Left renal cortex interstitium (tissue), 4 donors: ENCODE measurements around the gene FOXK1. TPM values are rescaled to one million over a fixed set of nuclear protein-coding genes. Genes with fewer than 3 reads are reported as not detected.

Experiments
- DNase-seq, 4 donors: peaks; one replicate each; pipeline ENCODE4 v3.0.0-alpha.2; 2013; ENCODE audit warnings: low read depth in 4 of 4, low spot score in 2 of 4, missing footprints in 1 of 4
- polyA plus RNA-seq, 4 donors: library from polyadenylated mRNA; unstranded; fragments of 120-200 nt; gene quantifications; one replicate each; pipeline ENCODE4 v1.2.1, GENCODE V29; 2013; ENCODE audit not compliant: insufficient read length in 4 of 4

Gene FOXK1
- polyA plus RNA-seq, 4 donors = 11.5 to 23.0 (median 16.6) TPM

DNA sequence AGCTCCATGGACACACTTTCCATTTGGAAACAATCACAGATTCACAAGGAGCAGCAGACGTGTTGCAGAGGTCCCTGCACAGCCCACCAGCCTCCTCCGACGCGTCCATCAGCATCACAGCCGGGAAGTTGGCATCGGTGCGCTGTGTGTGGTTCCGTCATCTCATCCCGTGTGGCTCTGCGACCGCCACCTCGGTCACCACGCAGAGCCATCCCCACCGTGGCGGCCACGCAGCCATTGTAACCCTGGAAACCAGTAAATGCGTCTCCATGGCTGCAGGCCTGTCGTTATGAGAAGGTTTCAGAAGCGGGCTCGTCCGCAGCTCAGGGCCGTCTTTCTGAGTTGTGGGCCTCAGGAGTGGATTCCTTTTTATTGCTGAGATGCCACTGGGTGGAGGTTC is 36.0 kb downstream of the FOXK1 start:
- no peak for DNase-seq

DNA sequence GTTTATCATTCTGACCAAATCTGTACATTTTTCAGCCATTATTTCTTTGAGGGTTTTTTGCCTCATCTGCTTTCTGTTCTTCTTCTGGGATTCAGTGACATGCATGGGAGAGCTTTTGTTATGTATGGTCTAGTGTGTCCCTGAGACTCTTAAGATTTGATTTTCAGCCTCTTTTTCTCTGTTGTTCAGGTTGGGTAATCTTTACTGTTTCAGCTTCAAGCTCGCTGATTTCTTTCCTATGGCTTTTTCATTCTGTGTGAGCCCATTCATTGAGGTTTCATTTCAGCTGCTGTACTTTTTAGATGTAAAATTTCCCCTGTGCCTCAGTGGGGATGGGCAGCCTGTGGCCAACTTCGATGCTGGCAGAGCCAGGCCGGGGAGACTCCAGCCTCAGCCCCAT is 38.1 kb downstream of the FOXK1 start:
- DNase-seq = no peak

DNA sequence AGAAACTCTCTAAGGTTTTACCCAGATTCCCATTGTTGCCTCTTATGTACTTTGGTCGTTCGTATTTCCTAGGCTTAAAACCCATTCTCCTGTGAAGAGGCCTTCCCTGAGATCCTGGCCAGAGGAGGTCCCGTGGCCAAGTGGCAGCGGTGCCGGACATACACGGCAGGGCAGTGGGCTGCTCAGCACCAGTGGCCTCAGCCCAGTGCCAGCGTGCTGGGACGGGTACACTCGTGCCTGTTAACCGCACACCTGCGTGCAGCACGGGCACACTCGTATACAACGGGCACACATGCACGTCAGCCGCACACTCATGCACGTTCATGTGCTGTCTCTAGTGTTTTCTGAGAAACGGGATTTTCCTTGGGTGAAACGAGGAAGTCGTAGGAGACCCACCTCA is 40.2 kb downstream of the FOXK1 start:
- no peak for DNase-seq

DNA sequence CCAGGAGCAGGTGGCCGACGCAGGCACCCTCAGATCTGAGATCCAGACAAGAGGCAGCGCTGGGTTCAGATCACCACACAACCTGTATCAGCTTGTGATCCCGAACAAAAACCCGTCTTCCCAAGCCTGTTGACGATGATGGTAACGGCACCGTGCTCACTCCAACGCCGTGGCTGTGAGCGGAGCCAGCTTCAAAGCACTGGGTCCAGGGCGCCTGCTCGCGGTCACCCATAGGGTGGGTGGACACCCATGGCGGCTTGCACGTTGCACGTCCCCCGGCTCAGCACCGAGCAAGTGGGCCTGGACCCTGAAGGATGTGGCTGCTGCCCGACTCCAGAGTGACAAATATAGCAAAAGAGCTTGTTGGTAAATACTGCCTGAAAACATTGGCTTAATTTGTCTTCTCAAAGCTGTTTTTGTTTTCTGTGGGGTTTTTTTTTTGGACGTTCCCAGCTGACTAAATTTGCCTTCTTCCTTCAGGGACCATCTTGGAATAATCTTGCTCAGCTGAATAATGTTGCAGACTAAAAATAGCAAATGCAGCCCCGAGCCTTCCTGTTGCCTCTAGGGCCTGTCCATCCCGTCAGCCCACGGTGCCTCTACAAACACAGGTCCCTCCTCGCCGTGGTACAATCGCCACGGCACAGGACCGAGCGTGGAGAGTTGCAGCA is 41.0 kb downstream of the FOXK1 start:
- no peak for DNase-seq

- no peak for DNase-seq
Observed at GRCh38 chr7:4724648-4725013, 42.5 kb downstream of the FOXK1 start.

DNA sequence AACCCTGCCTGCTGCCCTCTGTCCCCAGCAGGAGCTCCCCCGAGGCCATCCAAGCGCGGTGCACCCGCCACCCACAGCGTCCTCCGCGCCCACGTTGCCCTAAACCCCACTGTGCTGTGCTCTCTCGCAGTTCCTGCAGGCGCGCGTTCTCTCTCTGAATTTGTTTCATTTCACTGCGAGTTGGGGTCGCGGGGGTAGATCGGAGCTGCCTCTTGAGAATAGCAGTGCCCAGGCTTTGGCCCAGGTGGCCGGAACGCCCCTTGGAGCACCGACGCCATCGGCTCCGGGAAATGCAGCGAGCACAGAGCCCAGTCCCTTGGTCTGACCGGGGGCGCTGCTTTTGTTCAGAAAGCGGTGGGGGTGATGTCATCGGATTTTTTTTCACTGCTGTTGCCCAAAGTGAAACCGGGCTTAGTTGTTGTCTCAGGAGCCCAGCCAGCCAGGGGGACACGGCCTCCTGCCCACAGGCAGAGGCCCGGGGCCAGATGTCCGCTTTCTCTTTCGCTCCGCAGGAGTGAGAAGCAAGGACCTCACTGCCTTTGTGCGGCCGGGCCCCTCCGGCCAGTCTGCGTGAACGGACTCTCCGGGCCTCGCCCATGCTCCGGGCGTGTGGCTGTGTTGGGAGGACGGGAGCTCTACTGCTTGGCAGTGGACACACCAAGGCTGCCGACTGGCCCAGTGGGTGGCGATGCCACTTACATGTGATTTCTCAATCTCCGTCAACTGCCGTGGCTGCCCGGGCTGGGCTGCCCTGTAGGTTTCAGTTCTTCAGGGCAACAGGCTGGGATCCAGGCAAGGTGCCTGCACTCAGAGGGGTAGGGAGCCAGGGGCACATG is 43.1 kb downstream of the FOXK1 start:
- no peak for DNase-seq

GRCh38 chr7:4725850-4726450 is 43.9 kb downstream of the FOXK1 start:
- DNase-seq = no peak

- no peak for DNase-seq
Observed at GRCh38 chr7:4726566-4726965, 44.5 kb downstream of the FOXK1 start.

DNA sequence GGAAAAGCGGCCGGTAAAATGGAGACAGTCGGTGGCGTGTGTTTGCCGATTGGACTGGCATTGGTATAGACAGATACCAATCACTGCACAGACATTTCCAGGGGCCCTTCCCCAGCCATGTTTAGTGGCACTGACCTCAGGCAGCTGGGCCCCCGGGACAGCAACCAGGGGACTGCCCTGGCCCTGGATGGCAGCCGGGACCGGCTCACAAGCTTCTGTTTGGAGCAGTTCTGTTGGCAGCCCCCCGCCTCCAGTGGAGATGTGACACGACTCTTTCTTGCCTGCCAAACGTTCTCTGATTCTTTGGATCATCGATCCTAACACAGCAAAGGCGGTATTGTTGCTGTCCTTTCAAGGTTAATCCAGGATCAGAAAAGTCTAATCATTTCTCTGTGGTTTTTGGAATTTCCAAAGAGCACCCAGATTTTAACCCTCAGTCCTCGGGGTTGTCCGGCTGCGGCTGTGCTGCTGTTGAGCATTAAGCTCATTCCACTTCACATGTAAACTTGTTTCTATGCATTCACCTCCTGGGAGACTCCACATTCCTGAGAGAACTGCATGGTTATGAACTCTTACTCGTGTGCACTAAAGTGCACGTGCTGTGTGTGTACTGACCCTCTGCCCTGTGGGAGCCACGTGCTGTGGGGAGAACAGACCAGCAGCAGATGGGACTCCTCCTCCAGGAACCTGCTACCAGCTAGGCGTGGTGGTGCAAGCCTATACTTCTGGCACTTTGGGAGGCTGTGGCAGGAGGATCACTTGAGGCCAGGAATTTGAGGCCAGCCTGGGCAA is 46.0 kb downstream of the FOXK1 start:
- no peak for DNase-seq

DNA sequence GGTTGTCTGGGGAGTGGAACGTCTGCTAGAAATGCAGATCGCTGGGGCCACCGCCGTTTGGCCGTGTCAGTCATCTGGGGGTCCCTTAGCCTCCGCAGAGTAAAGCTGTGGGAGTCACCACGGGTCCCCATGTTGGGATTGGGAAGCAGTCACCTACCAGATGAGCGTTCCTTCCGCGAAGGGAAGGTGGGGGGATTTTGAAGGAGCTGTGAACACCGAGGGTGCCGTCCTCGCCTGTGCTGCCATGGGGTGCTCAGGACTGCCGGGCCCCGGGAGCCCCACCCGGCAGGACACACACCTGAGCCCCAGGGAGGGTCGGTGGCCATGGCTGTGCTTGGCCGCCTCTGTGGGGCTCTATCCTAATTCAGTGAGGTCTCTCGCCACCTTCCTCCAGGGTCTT is 47.2 kb downstream of the FOXK1 start:
- no peak for DNase-seq

GRCh38 chr7:4730276-4730675 is 48.2 kb downstream of the FOXK1 start:
- DNase-seq = no peak

GRCh38 chr7:4730971-4731370 is 48.9 kb downstream of the FOXK1 start:
- no peak for DNase-seq

DNA sequence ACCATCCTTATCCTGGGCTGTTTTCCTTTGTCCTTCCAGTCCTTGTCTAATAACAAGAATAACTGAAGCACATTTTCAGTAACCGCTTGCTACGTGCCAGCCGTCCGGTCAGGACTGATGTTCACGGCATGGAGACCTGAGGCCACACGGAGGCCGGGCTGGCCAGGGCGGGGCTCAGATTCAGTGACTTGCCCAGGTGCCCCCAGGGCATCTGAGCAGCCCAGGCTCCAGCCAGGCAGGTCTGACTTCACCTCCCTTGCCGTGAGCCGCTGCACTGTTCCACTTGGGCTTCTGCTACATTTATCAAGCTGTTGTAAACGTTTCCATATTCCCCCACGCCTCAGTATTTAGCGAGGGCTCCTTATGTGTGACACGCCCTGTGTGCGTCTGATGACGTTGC is 49.7 kb downstream of the FOXK1 start:
- DNase-seq = no peak

DNA sequence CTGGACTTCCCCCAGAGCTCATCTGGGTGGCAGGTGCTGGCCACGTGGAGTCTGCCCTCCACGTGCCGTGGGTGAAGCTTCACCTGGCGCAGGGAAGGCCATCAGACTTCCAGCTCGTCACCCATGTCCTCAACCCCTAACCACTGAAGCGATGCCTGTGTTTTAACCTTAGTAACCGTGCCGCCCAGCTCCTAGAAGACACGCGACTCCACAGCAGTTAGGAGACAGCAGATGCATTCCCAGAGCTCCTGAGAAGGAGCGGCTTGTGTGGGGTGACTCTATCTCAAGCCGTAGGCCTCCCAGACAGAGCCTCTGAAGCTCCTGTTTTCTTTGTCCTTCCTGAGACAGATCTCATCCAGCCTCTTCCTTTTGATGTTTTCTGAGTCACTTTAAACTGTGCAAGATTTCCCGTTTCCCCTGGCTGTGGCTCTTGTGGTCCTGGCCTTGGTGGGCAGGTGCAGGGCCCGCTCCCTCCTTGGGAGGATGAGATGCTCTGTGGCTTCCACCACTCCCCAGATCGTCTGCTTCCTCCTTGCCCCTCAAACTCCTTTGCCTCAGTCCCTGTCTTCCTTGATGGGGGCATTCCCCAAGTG is 51.9 kb downstream of the FOXK1 start:
- no peak for DNase-seq

DNA sequence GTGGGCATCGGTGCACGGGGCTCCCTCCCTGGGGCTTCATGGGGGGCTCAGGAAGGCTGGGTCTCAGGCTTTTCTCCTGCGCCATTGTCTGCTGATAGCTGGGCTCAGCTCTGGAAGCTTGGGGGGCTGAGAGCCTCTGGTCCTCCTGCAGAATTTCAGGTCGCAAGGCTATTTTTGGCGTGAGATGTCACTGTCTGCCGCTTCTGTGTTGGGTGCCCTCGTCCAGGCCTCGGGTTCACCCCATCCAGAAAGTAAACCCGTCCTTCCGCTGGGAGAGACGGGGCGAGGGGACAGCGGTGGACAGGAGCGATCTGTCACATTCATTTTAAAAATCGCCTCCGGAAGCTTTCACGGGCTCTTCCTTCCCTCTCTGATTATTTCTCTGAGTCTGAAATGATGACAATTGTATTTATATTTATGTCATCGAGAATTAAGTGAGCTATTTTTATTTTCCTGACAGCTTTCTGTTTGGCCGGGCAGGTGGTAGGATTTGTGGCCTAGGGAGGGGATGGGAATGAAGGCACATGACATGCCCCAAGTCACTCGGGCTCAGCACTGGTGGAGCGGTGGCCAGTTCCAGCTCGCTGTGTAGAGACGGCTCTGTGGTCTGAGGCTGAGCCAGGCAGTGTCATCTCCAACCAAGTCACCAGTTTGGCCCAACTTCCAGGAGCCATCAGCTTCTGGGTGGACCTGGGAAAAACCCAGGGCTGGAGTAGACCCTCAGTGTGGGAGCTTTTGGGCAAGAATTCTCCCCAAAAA is 52.7 kb downstream of the FOXK1 start:
- no peak for DNase-seq

- DNase-seq = no peak
Observed at GRCh38 chr7:4737300-4737699, 55.2 kb downstream of the FOXK1 start.

- DNase-seq = no peak
Observed at GRCh38 chr7:4738711-4739527, 56.8 kb downstream of the FOXK1 start.

DNA sequence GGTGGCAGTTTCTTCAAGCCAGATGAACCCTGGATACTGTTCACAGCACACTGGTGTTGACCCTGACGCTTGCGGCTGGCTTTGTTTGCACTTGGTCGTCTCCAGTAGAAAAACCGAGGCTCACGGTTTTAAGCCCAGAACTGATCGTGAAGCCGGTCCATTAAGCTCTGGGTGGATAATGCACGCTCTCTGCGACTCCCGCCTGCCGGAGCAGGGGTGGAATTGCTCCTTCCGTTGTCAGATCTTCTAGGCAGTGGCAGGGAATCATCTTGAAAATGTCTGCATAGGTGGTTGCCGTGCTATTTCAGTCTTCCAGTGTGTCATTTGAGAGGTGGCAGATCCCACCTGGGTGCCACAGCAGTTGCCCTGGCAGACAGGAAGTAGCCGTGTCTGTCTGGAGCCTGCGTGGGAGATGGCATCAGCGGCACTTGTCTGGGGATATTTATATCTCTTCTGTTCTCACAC is 57.5 kb downstream of the FOXK1 start:
- DNase-seq = no peak

DNA sequence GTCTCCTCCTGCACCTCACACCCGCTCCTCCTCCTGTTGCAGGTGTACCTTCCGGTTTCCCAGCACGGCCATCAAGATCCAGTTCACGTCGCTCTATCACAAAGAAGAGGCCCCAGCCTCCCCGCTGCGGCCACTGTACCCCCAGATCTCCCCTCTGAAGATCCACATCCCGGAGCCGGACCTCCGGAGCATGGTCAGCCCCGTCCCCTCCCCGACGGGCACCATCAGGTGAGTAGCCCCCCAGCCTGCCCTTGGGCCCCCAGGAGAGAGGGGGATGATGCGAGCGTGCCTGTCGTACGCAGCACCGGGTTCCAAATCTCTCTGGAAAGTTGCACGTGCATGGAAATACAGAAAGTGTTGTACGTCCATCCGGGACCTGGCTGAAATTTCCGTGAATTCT is 58.7 kb downstream of the FOXK1 start:
- no peak for DNase-seq
